ENCODE results near the gene NAV2. TPM values are rescaled to one million over a fixed set of nuclear protein-coding genes. Genes with fewer than 3 reads are reported as not detected.

The NAV2 gene
- total and polyA plus RNA-seq, 2 donors (not counting 1 experiment from before 2014, with no cell fraction given): 8.1 to 14.0 TPM

DNA sequence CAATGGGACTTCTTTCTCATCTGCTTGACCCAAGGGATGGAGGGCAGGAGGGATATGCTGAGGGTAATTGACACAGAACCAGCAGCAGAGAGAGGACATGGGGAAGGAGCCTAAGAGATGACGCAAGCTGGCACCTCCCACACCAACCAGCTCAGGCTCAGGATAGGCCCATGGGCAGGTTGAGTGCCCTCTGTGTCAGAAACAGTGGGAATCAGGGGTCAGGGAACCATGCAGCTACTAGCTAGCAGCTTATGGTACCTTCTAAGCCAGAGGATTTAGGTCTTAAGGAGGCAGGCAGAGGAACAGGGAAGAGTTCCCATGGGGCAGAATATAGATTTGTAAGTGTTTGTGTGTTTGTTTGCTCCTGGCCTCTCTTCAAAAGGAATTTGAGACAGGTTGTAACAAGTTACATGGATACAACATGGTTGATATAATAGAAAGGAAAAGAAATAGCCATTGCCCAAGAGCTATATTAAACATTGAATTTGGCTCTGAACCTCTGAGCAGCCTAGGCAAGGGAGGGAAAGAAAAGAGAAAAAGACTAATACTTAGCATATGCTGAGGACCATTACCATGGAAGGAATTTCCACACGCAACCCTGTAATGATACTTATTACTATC lies 39.9 kb upstream of the NAV2 start:
- Histone ChIP-seq H3K4me1 (ENCODE audit: control insufficient read depth, extremely low read depth, insufficient read depth, low read length) (peaks cover 12% of the 10 kb centered on the region), H2AFZ (ENCODE audit: low read length) (no peak overlapping the region), H3K36me3 (ENCODE audit: control insufficient read depth, insufficient read depth, low read length) (no peaks in the 10 kb centered on the region), H4K20me1 (ENCODE audit: control insufficient read depth, extremely low read depth, insufficient read depth, low read length) (no peaks in the 10 kb centered on the region), H3K9me3 (ENCODE audit: control insufficient read depth, insufficient read depth, low read depth, low read length) (no peaks in the 10 kb centered on the region), H3K27ac (ENCODE audit: insufficient read depth, low read length) (no peak overlapping the region), H3K4me3 (replicated peaks in 1 of 4; ENCODE audit: control extremely low read depth in 1 of 4, insufficient read depth in 1 of 4, low read depth in 3 of 4, low read length in 4 of 4) (no peak overlapping the region), H3K4me2 (ENCODE audit: extremely low read depth, insufficient read depth, low read length) (no peak overlapping the region), H3K79me2 (ENCODE audit: control insufficient read depth, insufficient read depth, low read length) (no peaks in the 10 kb centered on the region), H3K9ac (ENCODE audit: insufficient read depth, low read length) (no peak overlapping the region), H3K27me3 (ENCODE audit: control insufficient read depth, insufficient read depth, low read length) (no peaks in the 10 kb centered on the region)
- TF ChIP-seq, protein P1, sequence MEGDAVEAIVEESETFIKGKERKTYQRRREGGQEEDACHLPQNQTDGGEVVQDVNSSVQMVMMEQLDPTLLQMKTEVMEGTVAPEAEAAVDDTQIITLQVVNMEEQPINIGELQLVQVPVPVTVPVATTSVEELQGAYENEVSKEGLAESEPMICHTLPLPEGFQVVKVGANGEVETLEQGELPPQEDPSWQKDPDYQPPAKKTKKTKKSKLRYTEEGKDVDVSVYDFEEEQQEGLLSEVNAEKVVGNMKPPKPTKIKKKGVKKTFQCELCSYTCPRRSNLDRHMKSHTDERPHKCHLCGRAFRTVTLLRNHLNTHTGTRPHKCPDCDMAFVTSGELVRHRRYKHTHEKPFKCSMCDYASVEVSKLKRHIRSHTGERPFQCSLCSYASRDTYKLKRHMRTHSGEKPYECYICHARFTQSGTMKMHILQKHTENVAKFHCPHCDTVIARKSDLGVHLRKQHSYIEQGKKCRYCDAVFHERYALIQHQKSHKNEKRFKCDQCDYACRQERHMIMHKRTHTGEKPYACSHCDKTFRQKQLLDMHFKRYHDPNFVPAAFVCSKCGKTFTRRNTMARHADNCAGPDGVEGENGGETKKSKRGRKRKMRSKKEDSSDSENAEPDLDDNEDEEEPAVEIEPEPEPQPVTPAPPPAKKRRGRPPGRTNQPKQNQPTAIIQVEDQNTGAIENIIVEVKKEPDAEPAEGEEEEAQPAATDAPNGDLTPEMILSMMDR (conservative IDR thresholded peaks at IDR 0.05 in 1 of 2, IDR thresholded peaks at IDR 0.05 in 1 of 2; ENCODE audit: low read depth in 1 of 2, low read length in 2 of 2): no peak
- no peak for TF ChIP-seq EZH2 (IDR thresholded peaks at IDR 0.05; ENCODE audit: low read length, missing control alignments)
- DNase-seq (ENCODE audit: low read depth in 2 of 2): no peak

DNA sequence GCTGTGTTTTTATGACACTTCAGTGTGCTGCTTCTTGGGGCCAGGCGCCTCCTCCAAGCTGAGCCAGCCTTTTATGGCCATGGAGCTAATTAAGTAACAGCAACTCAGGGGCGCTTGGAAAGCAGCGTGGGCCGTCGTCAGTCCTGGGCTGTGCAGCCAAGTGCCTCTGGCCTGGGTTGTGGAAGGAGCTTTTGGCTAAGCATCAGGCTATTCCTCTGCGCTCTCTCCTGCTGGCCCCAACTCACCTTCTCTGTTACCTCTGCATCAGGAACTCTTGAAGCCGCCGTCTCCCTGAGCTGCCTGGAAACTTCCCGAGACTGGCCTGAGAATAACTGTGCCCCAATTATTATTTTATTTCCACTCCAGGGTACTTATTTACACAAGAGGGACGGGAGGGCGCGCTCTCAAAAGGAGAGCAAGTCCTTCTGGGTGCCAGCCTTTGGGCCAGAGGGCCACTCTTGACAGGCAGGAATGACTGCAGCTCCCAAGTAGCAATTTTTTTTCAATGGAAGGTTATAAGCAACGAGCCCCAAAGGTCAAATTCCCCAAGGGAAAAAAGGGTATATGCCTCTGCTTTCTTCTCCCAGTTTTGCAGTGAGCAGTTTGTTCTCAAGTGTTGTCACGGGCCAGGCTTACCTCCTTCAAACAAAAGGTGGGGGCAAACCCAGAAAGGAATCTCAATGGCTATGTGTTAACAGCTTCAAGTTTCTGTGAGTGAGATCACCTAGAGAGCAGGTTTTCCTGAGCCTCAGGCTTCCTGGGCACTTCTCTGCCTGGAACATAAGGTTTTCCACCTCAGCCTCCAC lies 38.5 kb upstream of the NAV2 start:
- Histone ChIP-seq H3K27ac (ENCODE audit: insufficient read depth, low read length) (no peak overlapping the region), H4K20me1 (ENCODE audit: control insufficient read depth, extremely low read depth, insufficient read depth, low read length) (no peaks in the 10 kb centered on the region), H3K9ac (ENCODE audit: insufficient read depth, low read length) (no peak overlapping the region), H3K4me2 (ENCODE audit: extremely low read depth, insufficient read depth, low read length) (no peak overlapping the region), H3K9me3 (ENCODE audit: control insufficient read depth, insufficient read depth, low read depth, low read length) (no peaks in the 10 kb centered on the region), H3K4me1 (ENCODE audit: control insufficient read depth, extremely low read depth, insufficient read depth, low read length) (peaks cover 12% of the 10 kb centered on the region), H3K4me3 (replicated peaks in 1 of 4; ENCODE audit: control extremely low read depth in 1 of 4, insufficient read depth in 1 of 4, low read depth in 3 of 4, low read length in 4 of 4) (no peak overlapping the region), H3K79me2 (ENCODE audit: control insufficient read depth, insufficient read depth, low read length) (no peaks in the 10 kb centered on the region), H3K27me3 (ENCODE audit: control insufficient read depth, insufficient read depth, low read length) (no peaks in the 10 kb centered on the region), H3K36me3 (ENCODE audit: control insufficient read depth, insufficient read depth, low read length) (no peaks in the 10 kb centered on the region), H2AFZ (ENCODE audit: low read length) (no peak overlapping the region)
- TF ChIP-seq, protein P1 (conservative IDR thresholded peaks at IDR 0.05 in 1 of 2, IDR thresholded peaks at IDR 0.05 in 1 of 2; ENCODE audit: low read depth in 1 of 2, low read length in 2 of 2): no peak
- TF ChIP-seq EZH2 (IDR thresholded peaks at IDR 0.05; ENCODE audit: low read length, missing control alignments): no peak
- peak; percentile 39 to 59 for DNase-seq (ENCODE audit: low read depth in 2 of 2)

DNA sequence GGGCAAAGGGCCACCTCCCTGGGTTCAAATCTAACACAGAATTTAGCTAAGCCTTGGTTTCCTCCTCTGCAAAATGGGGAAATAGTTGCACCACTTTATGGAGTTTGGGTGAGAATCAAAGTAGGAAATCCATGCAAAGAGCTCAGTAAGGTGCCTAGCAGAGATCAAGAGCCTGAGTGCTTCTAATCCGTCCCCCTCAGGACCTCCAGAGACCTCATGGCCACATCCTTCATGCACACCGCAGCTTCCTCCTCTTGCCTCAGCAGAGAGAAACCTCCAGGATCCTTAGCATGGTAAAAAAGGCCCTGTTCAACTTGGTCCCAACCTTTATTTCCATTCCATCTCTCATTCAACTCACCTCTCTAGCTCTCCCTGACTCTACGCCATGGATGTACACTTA lies 37.8 kb upstream of the NAV2 start:
- no peaks in the 10 kb centered on the region for H3K27me3 ChIP-seq (ENCODE audit: control insufficient read depth, insufficient read depth, low read length)
- TF ChIP-seq, protein P1 (conservative IDR thresholded peaks at IDR 0.05 in 1 of 2, IDR thresholded peaks at IDR 0.05 in 1 of 2; ENCODE audit: low read depth in 1 of 2, low read length in 2 of 2): no peak
- no peak for TF ChIP-seq EZH2 (IDR thresholded peaks at IDR 0.05; ENCODE audit: low read length, missing control alignments)
- no peaks in the 10 kb centered on the region for H3K79me2 ChIP-seq (ENCODE audit: control insufficient read depth, insufficient read depth, low read length)
- H3K9ac ChIP-seq (ENCODE audit: insufficient read depth, low read length): no peak overlapping the region
- H3K4me1 ChIP-seq (ENCODE audit: control insufficient read depth, extremely low read depth, insufficient read depth, low read length): peaks cover 17% of the 10 kb centered on the region
- H3K4me3 ChIP-seq (replicated peaks in 1 of 4; ENCODE audit: control extremely low read depth in 1 of 4, insufficient read depth in 1 of 4, low read depth in 3 of 4, low read length in 4 of 4): no peak overlapping the region
- DNase-seq (ENCODE audit: low read depth in 2 of 2): no peak
- no peaks in the 10 kb centered on the region for H4K20me1 ChIP-seq (ENCODE audit: control insufficient read depth, extremely low read depth, insufficient read depth, low read length)
- H3K27ac ChIP-seq (ENCODE audit: insufficient read depth, low read length): no peak overlapping the region
- H3K36me3 ChIP-seq (ENCODE audit: control insufficient read depth, insufficient read depth, low read length): no peaks in the 10 kb centered on the region
- H3K9me3 ChIP-seq (ENCODE audit: control insufficient read depth, insufficient read depth, low read depth, low read length): no peaks in the 10 kb centered on the region
- no peak overlapping the region for H3K4me2 ChIP-seq (ENCODE audit: extremely low read depth, insufficient read depth, low read length)
- no peak overlapping the region for H2AFZ ChIP-seq (ENCODE audit: low read length)
